GM23338 (cell line): ENCODE results near the gene ZNF80. TPM values are rescaled to one million over a fixed set of nuclear protein-coding genes. Genes with fewer than 3 reads are reported as not detected.

Experiments
- ATAC-seq: fragments of 200-7000 bp; cut with Tn5 transposase; 3 replicates; pipeline ENCODE4 v1.9.1; 2020
- DNase-seq: peaks from one replicate; pipeline ENCODE4 v3.0.0-alpha.2; 2015; ENCODE audit warnings: low spot score
- H2AFZ ChIP-seq: fragments of 200-600 bp; sonication (generic); 2 replicates; pipeline ENCODE4 v1.8.0; 2016; ENCODE audit warnings: antibody characterized with exemption, mild to moderate bottlenecking, moderate library complexity
- H3F3A ChIP-seq: fragments of 200-600 bp; sonication (generic); replicated peaks from 2 replicates; pipeline ENCODE4 v1.8.0; 2017; ENCODE audit warnings: antibody characterized with exemption, mixed run types, low read depth
- H3K27ac ChIP-seq: fragments of 200-600 bp; sonication (generic); 2 replicates; pipeline ENCODE4 v1.6.1; 2016; ENCODE audit warnings: low read depth
- H3K27me3 ChIP-seq: fragments of 200-600 bp; sonication (generic); 2 replicates; pipeline ENCODE4 v1.8.0; 2016; ENCODE audit warnings: mild to moderate bottlenecking, mixed run types, moderate library complexity; ENCODE audit not compliant: insufficient read depth
- H3K36me3 ChIP-seq: fragments of 200-600 bp; sonication (generic); 2 replicates; pipeline ENCODE4 v1.8.0; 2016; ENCODE audit warnings: mild to moderate bottlenecking; ENCODE audit not compliant: insufficient read depth
- H3K4me1 ChIP-seq: fragments of 200-600 bp; sonication (generic); 2 replicates; pipeline ENCODE4 v1.8.0; 2016; ENCODE audit warnings: mild to moderate bottlenecking, moderate library complexity; ENCODE audit not compliant: insufficient read depth
- H3K4me2 ChIP-seq: fragments of 200-600 bp; sonication (generic); 2 replicates; pipeline ENCODE4 v1.7.1; 2017; ENCODE audit warnings: mixed run types
- H3K4me3 ChIP-seq: fragments of 200-600 bp; sonication (generic); 2 replicates; pipeline ENCODE4 v1.6.1; 2016; ENCODE audit warnings: mixed run types
- H3K79me2 ChIP-seq: fragments of 200-600 bp; sonication (generic); replicated peaks from 2 replicates; pipeline ENCODE4 v1.8.0; 2017; ENCODE audit warnings: mild to moderate bottlenecking; ENCODE audit not compliant: insufficient read depth
- H3K9me2 ChIP-seq: fragments of 200-600 bp; sonication (generic); 2 replicates; pipeline ENCODE4 v1.8.0; 2017; ENCODE audit not compliant: insufficient read depth
- H4K20me1 ChIP-seq: fragments of 200-600 bp; sonication (generic); replicated peaks from 2 replicates; pipeline ENCODE4 v1.8.0; 2017; ENCODE audit warnings: mild to moderate bottlenecking; ENCODE audit not compliant: insufficient read depth
- H3K27ac Mint-ChIP-seq: 2 replicates; pipeline ENCODE4 v1.8.0; 2020; ENCODE audit warnings: inconsistent platforms, mild to moderate bottlenecking, moderate library complexity, mixed read lengths
- H3K27me3 Mint-ChIP-seq: 3 replicates; pipeline ENCODE4 v1.8.0; 2022; ENCODE audit warnings: low read depth, mild to moderate bottlenecking, moderate library complexity, mixed read lengths, inconsistent platforms; ENCODE audit not compliant: insufficient read depth, poor library complexity
- H3K36me3 Mint-ChIP-seq: 3 replicates; pipeline ENCODE4 v1.8.0; 2021; ENCODE audit warnings: low read depth, mild to moderate bottlenecking, inconsistent platforms, moderate library complexity, mixed read lengths
- H3K4me1 Mint-ChIP-seq: 3 replicates; pipeline ENCODE4 v1.8.0; 2020; ENCODE audit warnings: mild to moderate bottlenecking, inconsistent platforms, mixed read lengths
- H3K4me3 Mint-ChIP-seq: 3 replicates; pipeline ENCODE4 v1.8.0; 2021; ENCODE audit warnings: moderate library complexity, mild to moderate bottlenecking, inconsistent platforms, mixed read lengths
- H3K9me3 Mint-ChIP-seq: 3 replicates; pipeline ENCODE4 v1.8.0; 2020; ENCODE audit warnings: moderate library complexity, mild to moderate bottlenecking, inconsistent platforms, mixed read lengths
- CREB1 ChIP-seq: fragments of 250-450 bp; sonication (Bioruptor Pico); IDR thresholded peaks from 2 replicates; pipeline ENCODE4 v1.5.0; 2020; ENCODE audit warnings: low read depth, mild to moderate bottlenecking, moderate library complexity
- CTCF ChIP-seq, 2 experiments: fragments of 200-600 bp in 1 of 2; sonication (generic) in 1 of 2; conservative IDR thresholded peaks; 2 replicates each; pipeline versions ENCODE4 v1.5.1 to v1.6.1; 2016 to 2017; ENCODE audit warnings: antibody characterized with exemption in 2 of 2, low read depth in 2 of 2, mild to moderate bottlenecking in 2 of 2, moderate library complexity in 1 of 2
- ETS1 ChIP-seq: IDR thresholded peaks from 2 replicates; pipeline ENCODE4 v1.6.1; 2016; ENCODE audit warnings: antibody characterized with exemption
- NANOG ChIP-seq: IDR thresholded peaks from 2 replicates; pipeline ENCODE4 v1.6.1; 2016; ENCODE audit warnings: antibody characterized with exemption, borderline replicate concordance
- ZNF462 ChIP-seq: fragments of 250-450 bp; sonication (Bioruptor Pico); IDR thresholded peaks from 2 replicates; pipeline ENCODE4 v1.5.0; 2020; ENCODE audit warnings: mild to moderate bottlenecking, moderate library complexity
- polyA plus RNA-seq: library from polyadenylated mRNA; unstranded; fragments of >200 nt; fragmentation: Nextera tagmentation; extraction: Ambion mirVana; gene quantifications from 2 replicates; pipeline ENCODE4 v1.2.1, GENCODE V29; 2016
- total RNA-seq: library from RNA; depleted of rRNA; stranded (reverse); fragments of >200 nt; shearing (Covaris generic); gene quantifications from 2 replicates; pipeline ENCODE4 v1.2.3, GENCODE V29; 2014

ZNF80 gene
- total and polyA plus RNA-seq, 2 experiments from 2014 or later: not detected

- DNase-seq: peak; percentile 56
- no peak overlapping the region for H3K4me3 Mint-ChIP-seq
Measured at GRCh38 chr3:114213627-114214541, 23.5 kb downstream of the ZNF80 start.

More at GRCh38 chr3:114213627-114214541, 23.5 kb downstream of the ZNF80 start:
- no peaks in the 10 kb centered on the region; the same call in 2 of the 3 replicates for H3K36me3 Mint-ChIP-seq
- TF ChIP-seq CTCF (conservative IDR thresholded peaks at IDR 0.05; ENCODE audit: low read depth in 2 of 2): peak; percentile 22 to 29; a peak in 3 of 4 replicates
- peak; percentile 19; the same call in 1 of the 2 replicates for TF ChIP-seq NANOG
- 0 out of 2 replicates have a peak, but pooled peaks have one; percentile 5 for TF ChIP-seq ETS1
- no peak; the same call in 1 of the 2 replicates for TF ChIP-seq CREB1 (CRISPR knock-in tag)
- no peak for TF ChIP-seq ZNF462 (CRISPR knock-in tag)
- peaks cover 45% of the 10 kb centered on the region for H3K9me2 ChIP-seq
- peaks cover 3% of the 10 kb centered on the region; the same call in 2 of the 3 replicates for H3K4me1 Mint-ChIP-seq
- ATAC-seq: peak; percentile 81
- H3K27ac ChIP-seq: peak overlapping the region; percentile 84
- peak overlapping the region; percentile 59; the same call in 1 of the 2 replicates for H2AFZ ChIP-seq
- peak overlapping the region; percentile 24; the same call in 1 of the 2 replicates for H3K27ac Mint-ChIP-seq
- peaks cover 5% of the 10 kb centered on the region for H3F3A ChIP-seq
- no peaks in the 10 kb centered on the region for H3K79me2 ChIP-seq
- no peaks in the 10 kb centered on the region for H3K27me3 ChIP-seq
- H3K27me3 Mint-ChIP-seq: peaks cover 7% of the 10 kb centered on the region
- H3K4me1 ChIP-seq: peaks cover 35% of the 10 kb centered on the region
- peak overlapping the region; percentile 8 for H3K4me3 ChIP-seq
- peaks cover 6% of the 10 kb centered on the region; the same call in 1 of the 3 replicates for H3K9me3 Mint-ChIP-seq
- no peaks in the 10 kb centered on the region for H3K36me3 ChIP-seq
- H4K20me1 ChIP-seq: no peaks in the 10 kb centered on the region
- peak overlapping the region; percentile 66 for H3K4me2 ChIP-seq
